NCI-H2171 treated with DMSO at 0.1 percent for 48 hours (cell line): ENCODE data around the gene SIAH3.

Source experiments
- DNase-seq: peaks from one replicate; lab custom pipeline; 2025; lab: John Stamatoyannopoulos, UW

SIAH3 gene

GRCh38 chr13:45821811-45822210 is 29.7 kb downstream of the SIAH3 start:
- DNase-seq, result no peak

GRCh38 chr13:45820106-45820838 is 31.3 kb downstream of the SIAH3 start:
- no peak for DNase-seq

- DNase-seq, result no peak
These were observed 33.7 kb downstream of the SIAH3 start for GRCh38 chr13:45817833-45818232.

- DNase-seq, result no peak
These were observed 35.1 kb downstream of the SIAH3 start for GRCh38 chr13:45816427-45816826.

- no peak for DNase-seq
These were observed 38.7 kb downstream of the SIAH3 start for GRCh38 chr13:45812695-45813372.

- no peak for DNase-seq
These were observed 39.5 kb downstream of the SIAH3 start for GRCh38 chr13:45811891-45812694.

- no peak for DNase-seq
These were observed 41.7 kb downstream of the SIAH3 start for GRCh38 chr13:45809801-45810394.

- no peak for DNase-seq
These were observed 42.6 kb downstream of the SIAH3 start for GRCh38 chr13:45808925-45809324.

GRCh38 chr13:45807520-45808099 is 43.9 kb downstream of the SIAH3 start:
- DNase-seq, result no peak

GRCh38 chr13:45800485-45800884 is 51.1 kb downstream of the SIAH3 start:
- no peak for DNase-seq

GRCh38 chr13:45799451-45799850 is 52.1 kb downstream of the SIAH3 start:
- DNase-seq, result peak; percentile 74

GRCh38 chr13:45798851-45799250 is 52.7 kb downstream of the SIAH3 start:
- DNase-seq, result no peak

GRCh38 chr13:45796426-45797235 is 54.9 kb downstream of the SIAH3 start:
- no peak for DNase-seq

GRCh38 chr13:45792827-45793303 is 58.7 kb downstream of the SIAH3 start:
- no peak for DNase-seq

GRCh38 chr13:45788011-45788410 is 63.5 kb downstream of the SIAH3 start:
- no peak for DNase-seq

GRCh38 chr13:45787346-45787745 is 64.2 kb downstream of the SIAH3 start:
- no peak for DNase-seq

GRCh38 chr13:45786293-45786920 is 65.1 kb downstream of the SIAH3 start:
- no peak for DNase-seq

- DNase-seq, result no peak
These were observed 66.5 kb downstream of the SIAH3 start for GRCh38 chr13:45784755-45785675.

- no peak for DNase-seq
These were observed 68.1 kb downstream of the SIAH3 start for GRCh38 chr13:45783346-45784043.
